Testis (tissue), 3 donors: Measurements from ENCODE around the gene USP32. TPM values are rescaled to one million over a fixed set of nuclear protein-coding genes. Genes with fewer than 3 reads are reported as not detected.

ENCODE experiments used
- DNase-seq: peaks from one replicate; pipeline ENCODE4 v3.0.0-alpha.2; 2019
- H3K27ac ChIP-seq, 2 donors: fragments of 200-600 bp; sonication (generic); one replicate each; pipeline ENCODE4 v1.5.1; 2019
- H3K27me3 ChIP-seq: fragments of 200-600 bp; sonication (generic); one replicate; pipeline ENCODE4 v1.5.1; 2019
- H3K36me3 ChIP-seq: fragments of 200-600 bp; sonication (generic); one replicate; pipeline ENCODE4 v1.5.1; 2017; ENCODE audit warnings: low read depth; ENCODE audit errors: missing control alignments
- H3K4me1 ChIP-seq: fragments of 200-600 bp; sonication (generic); one replicate; pipeline ENCODE4 v1.5.1; 2019
- H3K4me3 ChIP-seq, 2 donors: fragments of 200-600 bp; sonication (generic); one replicate each; pipeline ENCODE4 v1.5.1; 2017 to 2019
- H3K9me3 ChIP-seq: fragments of 200-600 bp; sonication (generic); one replicate; pipeline ENCODE4 v1.5.1; 2017
- POLR2A ChIP-seq: fragments of 450-650 bp; IDR thresholded peaks from one replicate; pipeline ENCODE4 v1.6.1; 2017; ENCODE audit warnings: antibody characterized with exemption, mild to moderate bottlenecking, moderate library complexity
- WGBS, 2 donors: methylation state at CpG; one replicate each; pipeline ENCODE4 v1.1.5; 2018; 5-methylcytosine and 5-hydroxymethylcytosine counted together
- intact Hi-C: fragments of 100-400 bp; cut with DNase I; formaldehyde crosslinking; loops from one replicate; pipeline ENCODE4 v1.15.1; 2023; ENCODE audit warnings: low total_unique reads
- polyA plus RNA-seq: library from polyadenylated mRNA; stranded (reverse); fragments of 350-450 nt; fragmentation: Illumina TruSeq; extraction: RNeasy Lipid Tissue Mini Kit (QIAGEN cat#74804); gene quantifications from one replicate; pipeline ENCODE4 v1.2.3, GENCODE V29; 2014; ENCODE audit warnings: low read depth, low replicate concordance; ENCODE audit not compliant: insufficient read depth
- total RNA-seq, 2 donors: library from RNA; depleted of rRNA; stranded (reverse); fragments of >200 nt; gene quantifications; one replicate each; pipeline ENCODE4 v1.2.3, GENCODE V29; 2016
- TF ChIP-seq, protein P1 (sequence below), 3 experiments: fragments of 450-650 bp in 2 of 3; fragments of 200-600 bp in 1 of 3; sonication (generic) in 1 of 3; IDR thresholded peaks; one replicate each; pipeline ENCODE4 v1.5.1; 2016 to 2019; ENCODE audit warnings: antibody characterized with exemption in 3 of 3, mild to moderate bottlenecking in 2 of 3, moderate library complexity in 1 of 3

Gene USP32
- total and polyA plus RNA-seq, 3 donors from 2014 or later = 113 to 279 (median 166) TPM

DNA sequence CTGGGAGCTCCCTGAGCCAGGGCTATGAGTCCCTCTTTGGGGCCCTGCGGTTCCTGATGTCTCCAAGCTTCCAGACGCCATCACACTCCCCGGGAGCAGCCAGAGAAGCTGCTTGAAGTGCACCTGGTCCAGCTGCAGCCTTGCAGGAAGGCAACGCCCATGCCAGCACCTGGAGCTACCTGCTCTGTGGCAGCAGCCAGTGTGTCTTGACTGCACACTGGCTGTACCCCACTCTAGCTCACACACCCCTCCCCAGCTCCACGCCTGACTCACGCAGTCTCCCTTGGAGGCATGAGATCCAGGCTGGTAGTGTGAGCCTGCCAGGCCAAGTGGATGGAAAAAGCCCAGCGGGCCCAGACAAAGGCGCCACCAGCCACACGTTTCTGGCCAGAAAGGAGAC lies 63.3 kb downstream of the USP32 start:
- no peak overlapping the region for H3K27ac ChIP-seq
- 92 to 97% methylated on average over 3 to 9 of the region's 9 CpGs for WGBS, 2 donors
- no peak for TF ChIP-seq POLR2A
- TF ChIP-seq, protein P1, sequence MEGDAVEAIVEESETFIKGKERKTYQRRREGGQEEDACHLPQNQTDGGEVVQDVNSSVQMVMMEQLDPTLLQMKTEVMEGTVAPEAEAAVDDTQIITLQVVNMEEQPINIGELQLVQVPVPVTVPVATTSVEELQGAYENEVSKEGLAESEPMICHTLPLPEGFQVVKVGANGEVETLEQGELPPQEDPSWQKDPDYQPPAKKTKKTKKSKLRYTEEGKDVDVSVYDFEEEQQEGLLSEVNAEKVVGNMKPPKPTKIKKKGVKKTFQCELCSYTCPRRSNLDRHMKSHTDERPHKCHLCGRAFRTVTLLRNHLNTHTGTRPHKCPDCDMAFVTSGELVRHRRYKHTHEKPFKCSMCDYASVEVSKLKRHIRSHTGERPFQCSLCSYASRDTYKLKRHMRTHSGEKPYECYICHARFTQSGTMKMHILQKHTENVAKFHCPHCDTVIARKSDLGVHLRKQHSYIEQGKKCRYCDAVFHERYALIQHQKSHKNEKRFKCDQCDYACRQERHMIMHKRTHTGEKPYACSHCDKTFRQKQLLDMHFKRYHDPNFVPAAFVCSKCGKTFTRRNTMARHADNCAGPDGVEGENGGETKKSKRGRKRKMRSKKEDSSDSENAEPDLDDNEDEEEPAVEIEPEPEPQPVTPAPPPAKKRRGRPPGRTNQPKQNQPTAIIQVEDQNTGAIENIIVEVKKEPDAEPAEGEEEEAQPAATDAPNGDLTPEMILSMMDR (IDR thresholded peaks at IDR 0.05) = no peak
- no peak for DNase-seq
- no peaks in the 10 kb centered on the region for H3K4me1 ChIP-seq
- no peaks in the 10 kb centered on the region for H3K27me3 ChIP-seq
- no peak overlapping the region for H3K4me3 ChIP-seq
- H3K36me3 ChIP-seq = no peaks in the 10 kb centered on the region
- no peaks in the 10 kb centered on the region for H3K9me3 ChIP-seq
- intact Hi-C loops = no loop called here

DNA sequence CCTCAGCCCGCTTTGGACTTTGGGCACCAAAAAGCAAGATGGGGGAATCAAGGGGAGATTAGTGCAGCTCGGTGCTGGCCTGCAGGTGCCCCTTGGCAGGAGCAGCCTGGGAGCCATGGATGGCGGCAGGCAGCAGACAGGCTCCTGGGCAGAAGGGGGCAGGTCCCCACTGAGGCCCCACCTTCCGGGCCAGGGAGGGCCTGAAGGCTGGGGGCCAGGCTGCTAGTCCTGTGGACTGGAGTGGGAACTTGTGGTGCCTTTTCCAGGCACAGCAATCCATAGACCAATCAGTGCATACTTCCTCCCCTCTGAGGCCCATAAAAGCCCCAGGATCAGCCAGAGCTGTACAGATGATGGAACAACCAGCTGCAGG lies 64.0 kb downstream of the USP32 start:
- Histone ChIP-seq H3K4me3 (no peak overlapping the region), H3K27me3 (no peaks in the 10 kb centered on the region), H3K27ac (no peak overlapping the region), H3K9me3 (no peaks in the 10 kb centered on the region), H3K4me1 (no peaks in the 10 kb centered on the region), H3K36me3 (no peaks in the 10 kb centered on the region)
- TF ChIP-seq, protein P1 (IDR thresholded peaks at IDR 0.05) = no peak
- no peak for TF ChIP-seq POLR2A
- DNase-seq = no peak
- intact Hi-C loops = no loop called here
- WGBS, 2 donors = 93% methylated on average over 4 of the region's 4 CpGs; no CpG with 5 or more reads in 1 of the 2 donors

DNA sequence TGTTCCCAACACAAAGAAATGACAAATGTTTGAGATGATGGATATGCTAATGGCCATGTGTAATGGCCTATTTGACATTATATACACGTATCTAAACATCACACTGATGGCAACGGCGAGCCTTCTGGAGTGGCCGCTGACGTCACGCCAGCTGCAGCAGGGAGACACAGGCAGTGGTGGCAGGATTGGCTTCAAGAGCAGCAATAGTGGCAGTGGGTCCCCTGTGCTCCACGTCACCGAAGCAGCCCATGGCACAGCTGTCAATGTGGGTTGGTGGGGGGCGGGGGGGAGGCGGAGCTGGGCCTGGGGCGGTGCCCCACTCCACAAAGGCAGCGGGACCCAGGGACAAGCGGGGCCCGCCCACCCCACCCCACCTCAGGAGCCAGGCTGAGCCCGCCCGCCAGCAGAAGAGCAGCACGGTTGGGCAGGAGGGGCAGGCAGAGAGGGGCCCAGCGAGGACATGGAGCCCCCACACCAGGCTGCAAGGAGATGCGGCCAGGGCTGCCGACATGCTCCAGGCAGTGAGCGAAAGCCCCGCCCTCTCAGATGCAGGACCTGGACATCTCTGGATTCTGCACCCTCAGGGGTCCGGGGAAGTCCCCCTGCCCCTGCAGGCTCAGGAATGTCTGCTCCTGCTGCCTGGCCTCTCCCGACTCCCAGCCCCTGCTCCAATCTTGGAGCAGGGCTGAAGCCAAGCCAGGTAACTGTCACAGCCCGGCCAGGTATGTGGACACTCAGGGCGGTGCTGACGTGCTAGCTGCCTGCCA lies 64.6 kb downstream of the USP32 start:
- Histone ChIP-seq H3K36me3 (no peaks in the 10 kb centered on the region), H3K4me3 (no peak overlapping the region), H3K27ac (no peak overlapping the region), H3K27me3 (no peaks in the 10 kb centered on the region), H3K4me1 (no peaks in the 10 kb centered on the region), H3K9me3 (no peaks in the 10 kb centered on the region)
- intact Hi-C loops = no loop called here
- WGBS, 2 donors = 11 to 76% methylated on average over 6 to 13 of the region's 27 CpGs
- TF ChIP-seq, protein P1 (IDR thresholded peaks at IDR 0.05) = no peak
- TF ChIP-seq POLR2A = no peak
- no peak for DNase-seq

DNA sequence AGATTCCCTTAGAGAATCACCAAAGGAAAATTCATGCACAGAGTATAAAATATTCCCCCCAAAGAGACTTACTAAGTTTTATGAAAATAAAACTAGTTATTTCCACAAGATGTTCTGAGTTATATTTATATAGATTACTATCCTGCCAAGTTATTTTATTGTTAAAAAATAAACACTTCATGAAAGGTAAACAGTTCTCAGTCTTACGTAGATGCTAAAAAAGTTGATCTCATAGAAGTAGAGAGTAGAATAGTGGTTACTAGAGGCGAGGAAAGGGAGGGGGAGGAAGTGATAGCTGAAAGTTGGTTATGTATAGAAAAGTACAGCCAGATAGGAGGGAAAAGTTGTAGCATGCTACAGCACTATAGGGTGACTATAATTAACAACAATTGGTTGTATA lies 65.2 kb downstream of the USP32 start:
- Histone ChIP-seq H3K36me3 (no peaks in the 10 kb centered on the region), H3K27me3 (no peaks in the 10 kb centered on the region), H3K4me3 (no peak overlapping the region), H3K27ac (no peak overlapping the region), H3K9me3 (no peaks in the 10 kb centered on the region), H3K4me1 (no peaks in the 10 kb centered on the region)
- no peak for DNase-seq
- intact Hi-C loops = no loop called here
- 71 to 78% methylated on average over 2 of the region's 2 CpGs for whole genome bisulfite sequencing, 2 donors
- TF ChIP-seq POLR2A = no peak
- TF ChIP-seq, protein P1 (IDR thresholded peaks at IDR 0.05) = no peak
